Measurements from ENCODE around the gene SERPINA9. TPM values are rescaled to one million over a fixed set of nuclear protein-coding genes. Genes with fewer than 3 reads are reported as not detected.
"Not testable (repeated sequence)": the region's sequence is repeated elsewhere in the genome, so short reads cannot be mapped to it uniquely, and the experiment has no call there.

The SERPINA9 gene
- total RNA-seq, 1 experiment from 2014 or later = 182 TPM

DNA sequence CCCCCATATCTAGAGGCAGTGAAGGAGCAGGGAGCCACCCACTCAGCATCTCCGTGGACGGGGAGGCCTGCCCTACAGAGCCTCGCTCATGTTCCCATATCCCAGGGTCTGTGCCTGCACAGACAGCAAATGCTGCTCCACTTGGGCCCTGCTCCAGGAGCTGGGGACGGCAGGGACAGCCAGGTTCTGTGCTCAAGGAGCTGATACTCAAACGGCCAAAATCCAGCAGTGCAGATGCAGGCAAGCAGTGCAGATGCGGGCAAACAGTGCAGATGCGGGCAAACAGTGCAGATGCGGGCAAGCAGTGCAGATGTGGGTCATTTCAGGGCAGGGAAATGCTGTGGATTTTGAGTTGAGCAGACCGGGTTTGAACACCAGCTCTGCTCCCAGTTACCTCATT lies 39.4 kb upstream of the SERPINA9 start:
- H3K4me2 ChIP-seq (ENCODE audit: low read depth, low read length, poor library complexity, severe bottlenecking) = no peak overlapping the region
- no peak overlapping the region for H3K27ac ChIP-seq (ENCODE audit: low read length)
- no peaks in the 10 kb centered on the region for H3K9me2 ChIP-seq (replicated peaks; ENCODE audit: insufficient read depth, low read length)
- H3K36me3 ChIP-seq (ENCODE audit: insufficient read depth, low read length) = no peaks in the 10 kb centered on the region
- no peaks in the 10 kb centered on the region for H3K79me2 ChIP-seq (ENCODE audit: low read length)
- peaks cover 2% of the 10 kb centered on the region; the same call in 1 of the 2 replicates for H3K27me3 ChIP-seq (ENCODE audit: low read length)
- H2AFZ ChIP-seq (ENCODE audit: low read length) = no peak overlapping the region
- no peak for DNase-seq
- no peak overlapping the region for H3K4me3 ChIP-seq (ENCODE audit: low read length)
- no peaks in the 10 kb centered on the region for H4K20me1 ChIP-seq (ENCODE audit: insufficient read depth, low read depth, low read length)
- no peak overlapping the region for H3K9ac ChIP-seq (ENCODE audit: low read length)
- no peaks in the 10 kb centered on the region for H3K4me1 ChIP-seq (ENCODE audit: low read length)
- H3K9me3 ChIP-seq (ENCODE audit: low read length) = no peaks in the 10 kb centered on the region

DNA sequence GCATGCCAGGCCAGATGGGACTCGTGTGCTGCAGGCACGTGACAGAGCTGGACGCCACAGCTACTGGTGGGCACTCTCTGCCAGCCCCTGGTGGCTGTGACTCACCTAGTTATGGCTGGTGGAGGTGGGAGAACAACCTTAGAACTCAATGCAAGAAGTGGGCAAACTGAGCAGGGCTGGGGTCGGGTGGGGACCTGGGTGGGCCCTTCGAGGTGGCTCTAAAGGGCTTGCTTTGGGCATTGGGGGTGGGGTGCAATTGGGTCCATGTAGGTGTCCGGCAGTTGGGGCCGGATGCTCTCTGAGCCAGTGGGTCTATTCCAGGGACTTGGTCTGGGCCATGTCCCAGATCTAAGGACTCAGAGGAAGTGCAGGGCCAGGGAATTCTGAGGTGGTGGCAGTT lies 38.4 kb upstream of the SERPINA9 start:
- Histone ChIP-seq H3K9me3 (ENCODE audit: low read length) (no peaks in the 10 kb centered on the region), H3K4me3 (ENCODE audit: low read length) (no peak overlapping the region), H3K9me2 (replicated peaks; ENCODE audit: insufficient read depth, low read length) (no peaks in the 10 kb centered on the region), H3K4me2 (ENCODE audit: low read depth, low read length, poor library complexity, severe bottlenecking) (no peak overlapping the region), H3K27me3 (ENCODE audit: low read length) (peaks cover 2% of the 10 kb centered on the region; the same call in 1 of the 2 replicates), H4K20me1 (ENCODE audit: insufficient read depth, low read depth, low read length) (no peaks in the 10 kb centered on the region), H3K9ac (ENCODE audit: low read length) (no peak overlapping the region), H2AFZ (ENCODE audit: low read length) (no peak overlapping the region), H3K36me3 (ENCODE audit: insufficient read depth, low read length) (no peaks in the 10 kb centered on the region), H3K79me2 (ENCODE audit: low read length) (no peaks in the 10 kb centered on the region), H3K27ac (ENCODE audit: low read length) (no peak overlapping the region), H3K4me1 (ENCODE audit: low read length) (no peaks in the 10 kb centered on the region)
- no peak for DNase-seq

DNA sequence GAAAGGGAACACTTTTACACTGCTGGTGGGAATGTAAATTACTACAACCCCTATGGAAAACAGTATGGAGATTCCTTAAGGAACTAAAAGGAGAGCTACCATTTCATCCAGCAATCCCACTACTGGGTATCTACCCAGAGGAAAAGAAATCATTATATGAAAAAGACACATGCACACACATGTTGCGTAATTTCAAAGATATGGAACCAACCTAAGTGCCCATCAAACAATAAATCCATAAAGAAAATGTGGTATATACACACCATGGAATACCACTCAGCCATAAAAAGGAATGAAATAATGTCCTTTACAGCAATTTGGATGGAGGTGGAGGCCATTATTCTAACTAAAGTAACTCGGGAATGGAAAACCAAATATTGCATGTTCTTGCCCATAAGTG lies 34.5 kb upstream of the SERPINA9 start:
- H3K9me3 ChIP-seq (ENCODE audit: low read length); H3K27ac ChIP-seq (ENCODE audit: low read length); H3K4me3 ChIP-seq (ENCODE audit: low read length); H3K4me2 ChIP-seq (ENCODE audit: low read depth, low read length, poor library complexity, severe bottlenecking); H3K9me2 ChIP-seq (replicated peaks; ENCODE audit: insufficient read depth, low read length); H2AFZ ChIP-seq (ENCODE audit: low read length); H3K4me1 ChIP-seq (ENCODE audit: low read length); H3K79me2 ChIP-seq (ENCODE audit: low read length); H3K9ac ChIP-seq (ENCODE audit: low read length); H3K27me3 ChIP-seq (ENCODE audit: low read length); H3K36me3 ChIP-seq (ENCODE audit: insufficient read depth, low read length); H4K20me1 ChIP-seq (ENCODE audit: insufficient read depth, low read depth, low read length); DNase-seq: not testable (repeated sequence)

DNA sequence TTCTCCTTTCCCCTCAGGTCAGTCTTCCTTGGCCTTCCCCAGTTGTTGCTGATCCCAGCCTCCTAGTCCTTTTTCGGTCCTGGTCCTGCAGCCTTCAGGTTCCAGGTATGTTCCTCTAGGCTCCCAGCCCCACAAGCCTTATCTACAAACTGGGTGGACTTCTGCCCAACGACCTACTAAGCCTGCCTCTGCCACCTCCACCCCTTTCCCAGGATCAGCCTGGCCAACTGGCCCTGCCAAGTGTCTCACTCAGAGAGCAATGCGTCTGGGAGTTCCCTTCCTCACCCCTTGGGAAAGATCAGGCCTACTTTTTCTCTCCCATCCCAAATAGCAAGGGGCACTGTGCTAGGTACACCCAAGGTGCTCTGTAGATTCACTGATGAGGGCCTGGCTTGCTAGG lies 33.4 kb upstream of the SERPINA9 start, which contains the start of gene SERPINA12:
Gene SERPINA12 (minus strand): TSS at position 114 of the 400 bp plus-strand sequence. CDS start 11,072 bp downstream, outside the sequence.
- Histone ChIP-seq H3K4me1 (ENCODE audit: low read length) (no peaks in the 10 kb centered on the region), H3K36me3 (ENCODE audit: insufficient read depth, low read length) (no peaks in the 10 kb centered on the region), H3K4me3 (ENCODE audit: low read length) (no peak within 1 kb of the TSS), H2AFZ (ENCODE audit: low read length) (no peak within 1 kb of the TSS), H3K27me3 (ENCODE audit: low read length) (no peaks in the 10 kb centered on the region), H3K9ac (ENCODE audit: low read length) (no peak within 1 kb of the TSS), H3K9me2 (replicated peaks; ENCODE audit: insufficient read depth, low read length) (no peaks in the 10 kb centered on the region), H4K20me1 (ENCODE audit: insufficient read depth, low read depth, low read length) (no peaks in the 10 kb centered on the region), H3K79me2 (ENCODE audit: low read length) (no peaks in the 10 kb centered on the region), H3K9me3 (ENCODE audit: low read length) (no peaks in the 10 kb centered on the region), H3K4me2 (ENCODE audit: low read depth, low read length, poor library complexity, severe bottlenecking) (no peak within 1 kb of the TSS), H3K27ac (ENCODE audit: low read length) (no peak within 1 kb of the TSS)
- DNase-seq = no peak

DNA sequence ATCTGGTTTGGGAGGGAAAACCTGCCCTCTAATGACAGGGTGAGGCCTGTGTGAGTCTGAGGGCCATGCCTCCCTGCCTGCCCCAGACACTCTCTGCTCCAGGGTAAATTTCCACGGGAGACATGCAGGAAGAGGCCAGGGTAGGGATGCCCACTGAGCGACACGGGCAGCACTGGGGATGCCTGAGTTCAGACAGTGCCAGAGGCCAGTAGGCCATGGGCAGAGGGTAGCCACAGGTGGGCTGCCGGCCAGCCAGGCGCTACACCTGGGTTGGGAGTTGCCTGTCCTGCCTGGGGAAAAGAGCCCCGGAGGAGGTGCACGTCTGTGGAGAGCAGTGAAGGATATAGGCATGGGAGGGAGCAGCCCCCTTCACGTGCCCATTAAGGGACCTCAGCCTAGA lies 29.6 kb upstream of the SERPINA9 start:
- Histone ChIP-seq H3K4me1 (ENCODE audit: low read length) (no peaks in the 10 kb centered on the region), H2AFZ (ENCODE audit: low read length) (no peak overlapping the region), H3K4me3 (ENCODE audit: low read length) (no peak overlapping the region), H3K36me3 (ENCODE audit: insufficient read depth, low read length) (no peaks in the 10 kb centered on the region), H3K79me2 (ENCODE audit: low read length) (no peaks in the 10 kb centered on the region), H3K4me2 (ENCODE audit: low read depth, low read length, poor library complexity, severe bottlenecking) (no peak overlapping the region), H3K9ac (ENCODE audit: low read length) (no peak overlapping the region), H4K20me1 (ENCODE audit: insufficient read depth, low read depth, low read length) (no peaks in the 10 kb centered on the region), H3K27me3 (ENCODE audit: low read length) (no peaks in the 10 kb centered on the region), H3K9me3 (ENCODE audit: low read length) (no peaks in the 10 kb centered on the region), H3K9me2 (replicated peaks; ENCODE audit: insufficient read depth, low read length) (no peaks in the 10 kb centered on the region), H3K27ac (ENCODE audit: low read length) (no peak overlapping the region)
- DNase-seq = no peak

DNA sequence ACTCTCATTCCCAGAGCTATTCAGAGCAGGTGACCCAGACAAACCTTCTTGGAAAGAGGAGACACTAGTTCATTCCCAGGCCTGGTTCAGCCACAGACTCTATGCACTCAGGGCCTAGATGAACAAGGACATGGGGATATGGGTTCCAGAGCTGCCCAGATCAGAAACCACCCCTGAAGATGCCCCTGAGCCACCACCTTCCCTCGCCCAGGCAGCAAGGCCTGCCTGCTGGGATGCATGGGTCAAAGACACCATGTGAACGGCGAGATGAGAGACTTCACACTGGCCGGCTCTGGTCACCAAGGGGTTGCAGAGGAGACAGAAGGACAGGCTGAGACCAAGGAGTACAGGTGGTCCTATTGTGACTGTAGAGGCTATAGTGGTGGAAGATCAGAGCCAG lies 29.2 kb upstream of the SERPINA9 start:
- DNase-seq = no peak
- H3K9me2 ChIP-seq (replicated peaks; ENCODE audit: insufficient read depth, low read length) = no peaks in the 10 kb centered on the region
- H3K9me3 ChIP-seq (ENCODE audit: low read length) = no peaks in the 10 kb centered on the region
- H3K36me3 ChIP-seq (ENCODE audit: insufficient read depth, low read length) = no peaks in the 10 kb centered on the region
- no peaks in the 10 kb centered on the region for H3K27me3 ChIP-seq (ENCODE audit: low read length)
- no peak overlapping the region for H2AFZ ChIP-seq (ENCODE audit: low read length)
- no peaks in the 10 kb centered on the region for H3K79me2 ChIP-seq (ENCODE audit: low read length)
- no peak overlapping the region for H3K4me2 ChIP-seq (ENCODE audit: low read depth, low read length, poor library complexity, severe bottlenecking)
- H3K4me1 ChIP-seq (ENCODE audit: low read length) = no peaks in the 10 kb centered on the region
- H3K27ac ChIP-seq (ENCODE audit: low read length) = no peak overlapping the region
- no peak overlapping the region for H3K4me3 ChIP-seq (ENCODE audit: low read length)
- H3K9ac ChIP-seq (ENCODE audit: low read length) = no peak overlapping the region
- no peaks in the 10 kb centered on the region for H4K20me1 ChIP-seq (ENCODE audit: insufficient read depth, low read depth, low read length)

DNA sequence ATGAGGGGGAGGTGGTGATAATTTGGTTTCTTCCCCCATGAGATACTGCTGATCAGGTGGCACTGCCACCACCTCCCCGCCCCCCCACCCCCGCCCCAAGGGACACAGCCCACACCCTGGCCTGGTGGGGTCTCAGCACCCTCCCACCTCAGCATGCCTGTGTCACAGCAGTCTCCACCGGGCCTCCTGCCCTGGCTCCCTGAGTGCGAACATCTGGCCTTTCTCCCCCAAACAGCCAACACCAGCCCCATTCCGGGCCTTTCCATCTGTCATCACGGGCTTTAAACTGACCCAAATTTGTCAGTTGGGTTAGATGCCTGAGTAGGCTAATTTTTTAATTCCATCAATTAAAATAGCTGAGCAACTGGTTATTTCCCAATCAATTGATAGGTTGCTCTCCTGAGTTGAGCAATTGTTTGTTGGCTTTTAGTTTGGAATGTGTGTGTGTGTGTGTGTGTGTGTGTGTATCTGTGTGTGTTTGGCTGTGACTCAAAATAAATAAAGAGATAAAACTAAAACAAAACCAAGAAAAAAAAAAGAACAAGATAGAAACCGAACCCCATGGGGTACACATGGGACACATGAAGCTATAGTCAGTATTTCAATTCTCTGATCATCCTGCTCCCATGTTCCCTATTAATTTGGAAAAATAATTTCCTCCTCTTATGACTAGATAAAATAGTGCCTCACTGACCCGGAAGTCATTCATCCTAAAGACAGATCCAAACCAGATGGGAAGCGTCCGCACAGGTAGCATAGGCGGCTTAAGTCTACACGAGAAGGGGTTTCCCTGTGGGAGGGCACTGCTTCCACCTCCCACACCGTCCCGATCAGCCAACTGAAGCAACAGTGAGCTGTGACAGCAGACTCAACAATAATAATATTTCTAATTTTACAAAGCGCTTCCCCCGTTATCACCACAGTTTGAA lies 25.9 kb upstream of the SERPINA9 start:
- Histone ChIP-seq H3K4me1 (ENCODE audit: low read length) (no peaks in the 10 kb centered on the region), H3K9ac (ENCODE audit: low read length) (no peak overlapping the region), H3K27me3 (ENCODE audit: low read length) (no peaks in the 10 kb centered on the region), H2AFZ (ENCODE audit: low read length) (no peak overlapping the region), H3K9me2 (replicated peaks; ENCODE audit: insufficient read depth, low read length) (no peaks in the 10 kb centered on the region), H3K9me3 (ENCODE audit: low read length) (no peaks in the 10 kb centered on the region), H4K20me1 (ENCODE audit: insufficient read depth, low read depth, low read length) (no peaks in the 10 kb centered on the region), H3K79me2 (ENCODE audit: low read length) (no peaks in the 10 kb centered on the region), H3K36me3 (ENCODE audit: insufficient read depth, low read length) (no peaks in the 10 kb centered on the region), H3K27ac (ENCODE audit: low read length) (no peak overlapping the region), H3K4me3 (ENCODE audit: low read length) (no peak overlapping the region), H3K4me2 (ENCODE audit: low read depth, low read length, poor library complexity, severe bottlenecking) (no peak overlapping the region)
- DNase-seq = no peak

DNA sequence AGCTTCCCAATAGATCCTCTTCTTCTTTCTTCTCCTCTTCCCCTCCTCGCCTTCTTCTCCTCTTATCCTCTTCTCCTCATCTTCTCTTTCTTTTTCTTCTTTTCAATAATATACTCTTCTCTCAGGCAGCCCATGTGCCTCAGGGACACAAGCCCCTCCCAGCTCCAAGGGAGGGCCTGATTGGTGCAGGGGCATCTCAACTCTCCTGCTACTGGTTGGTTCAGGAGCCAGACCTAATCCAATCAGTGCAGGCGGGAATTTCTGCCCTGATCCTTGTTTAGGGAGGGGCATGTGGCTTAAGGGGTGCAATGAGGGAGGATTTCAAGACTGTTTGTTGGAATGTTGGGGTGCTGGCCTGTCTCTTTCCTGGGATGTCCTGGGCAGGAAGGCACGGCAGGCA lies 24.3 kb upstream of the SERPINA9 start:
- Histone ChIP-seq H3K4me2 (ENCODE audit: low read depth, low read length, poor library complexity, severe bottlenecking) (no peak overlapping the region), H4K20me1 (ENCODE audit: insufficient read depth, low read depth, low read length) (no peaks in the 10 kb centered on the region), H3K27me3 (ENCODE audit: low read length) (no peaks in the 10 kb centered on the region), H3K36me3 (ENCODE audit: insufficient read depth, low read length) (no peaks in the 10 kb centered on the region), H3K4me3 (ENCODE audit: low read length) (no peak overlapping the region), H2AFZ (ENCODE audit: low read length) (no peak overlapping the region), H3K79me2 (ENCODE audit: low read length) (no peaks in the 10 kb centered on the region), H3K27ac (ENCODE audit: low read length) (no peak overlapping the region), H3K9ac (ENCODE audit: low read length) (no peak overlapping the region), H3K9me3 (ENCODE audit: low read length) (no peaks in the 10 kb centered on the region), H3K9me2 (replicated peaks; ENCODE audit: insufficient read depth, low read length) (no peaks in the 10 kb centered on the region), H3K4me1 (ENCODE audit: low read length) (no peaks in the 10 kb centered on the region)
- no peak for DNase-seq
